HG02973 (cell line): ENCODE results near the gene CLDN19.
"Not testable (repeated sequence)": the region's sequence is repeated elsewhere in the genome, so short reads cannot be mapped to it uniquely, and the experiment has no call there.

ENCODE experiments used
- ATAC-seq: cut with Tn5 transposase; IDR thresholded peaks from one replicate; pipeline ENCODE4 v1.9.1; 2021; ENCODE audit warnings: moderate library complexity; ENCODE audit not compliant: unreplicated experiment

CLDN19 gene

GRCh38 chr1:42714441-42714840, 25.6 kb downstream of the CLDN19 start:
- not testable (repeated sequence) for ATAC-seq

DNA sequence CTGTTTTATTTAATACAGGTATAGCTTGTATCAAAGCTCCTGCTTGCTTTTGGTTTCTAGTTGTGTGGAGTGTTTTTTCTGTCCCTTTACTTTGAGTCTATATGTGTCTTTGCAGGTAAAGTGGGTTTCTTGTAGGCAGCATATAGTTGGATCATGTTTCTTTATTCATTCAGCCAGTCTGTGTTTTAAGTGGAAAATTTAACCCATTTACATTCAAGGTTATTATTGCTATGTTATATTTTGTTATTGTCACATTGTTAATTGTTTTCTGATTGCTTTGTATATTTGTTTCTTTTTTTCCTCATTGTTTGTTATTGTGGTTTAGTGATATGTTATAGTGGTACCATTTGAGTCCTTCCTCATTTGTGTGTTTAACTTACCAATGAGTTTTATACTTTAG, 26.7 kb downstream of the CLDN19 start:
- no peak for ATAC-seq

DNA sequence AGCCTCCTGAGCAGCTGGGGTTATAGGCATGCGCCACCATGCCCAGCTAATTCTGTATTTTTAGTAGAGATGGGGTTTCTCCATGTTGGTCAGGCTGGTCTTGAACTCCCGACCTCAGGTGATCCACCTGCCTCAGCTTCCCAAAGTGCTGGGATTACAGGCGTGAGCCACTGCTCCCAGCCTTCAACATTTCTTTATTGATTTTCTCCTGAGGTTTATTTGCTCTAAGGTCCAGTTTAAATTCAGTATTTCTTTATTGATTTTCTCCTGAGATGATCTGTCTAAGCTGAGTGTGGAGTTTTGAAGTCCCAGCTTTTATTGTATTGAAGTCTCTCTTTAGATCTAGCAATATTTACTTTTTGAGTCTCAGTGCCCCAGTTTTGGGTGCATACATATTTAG, 27.2 kb downstream of the CLDN19 start:
- ATAC-seq = not testable (repeated sequence)

DNA sequence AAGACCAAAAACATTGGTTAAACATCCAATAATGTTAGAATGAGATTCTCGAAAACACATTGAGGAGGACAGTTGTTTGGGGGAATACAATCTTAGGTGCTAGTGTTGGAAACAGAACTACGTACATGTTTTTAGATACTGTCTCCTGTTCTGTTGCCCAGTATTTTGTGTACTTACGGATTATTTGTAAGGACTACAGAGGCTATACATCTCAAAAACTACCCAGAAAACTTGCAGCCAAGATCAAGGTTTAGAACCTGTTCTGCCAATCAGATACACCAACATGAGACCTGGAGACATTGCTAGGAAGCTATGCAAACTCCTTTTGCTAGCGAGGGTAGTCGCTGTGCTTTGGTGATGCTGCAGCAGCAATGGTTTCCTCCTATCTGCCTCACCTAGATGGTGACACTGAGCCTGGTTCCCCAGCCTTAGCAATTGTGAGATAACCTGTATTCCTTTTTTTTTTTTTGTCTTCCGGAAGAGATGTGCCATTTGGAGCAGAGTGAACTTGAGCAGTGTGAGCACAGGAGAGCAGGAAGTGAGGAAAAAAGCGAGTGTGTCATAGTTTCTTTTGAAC, 36.1 kb downstream of the CLDN19 start:
- ATAC-seq = no peak

DNA sequence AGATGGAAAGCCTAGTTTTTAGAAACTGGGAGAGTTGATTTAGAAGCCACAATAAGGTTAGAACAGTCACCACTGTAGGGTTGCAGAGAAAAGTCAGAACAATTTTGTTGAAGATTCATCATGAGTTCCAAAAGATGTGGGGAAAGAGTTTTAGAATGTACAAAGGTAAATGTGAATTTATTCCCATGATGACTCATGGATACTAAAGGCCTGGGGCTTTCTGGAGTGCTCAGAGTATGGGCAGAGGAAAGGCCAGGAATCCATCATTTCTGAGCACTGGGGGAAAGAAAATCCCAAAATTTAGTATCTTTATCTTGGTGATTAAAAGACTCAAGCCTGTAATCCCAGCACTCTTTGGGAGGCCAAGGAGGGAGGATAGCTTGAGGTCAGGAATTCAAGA, 40.0 kb downstream of the CLDN19 start:
- ATAC-seq = no peak

GRCh38 chr1:42698081-42698813, 41.8 kb downstream of the CLDN19 start:
- ATAC-seq = no peak

DNA sequence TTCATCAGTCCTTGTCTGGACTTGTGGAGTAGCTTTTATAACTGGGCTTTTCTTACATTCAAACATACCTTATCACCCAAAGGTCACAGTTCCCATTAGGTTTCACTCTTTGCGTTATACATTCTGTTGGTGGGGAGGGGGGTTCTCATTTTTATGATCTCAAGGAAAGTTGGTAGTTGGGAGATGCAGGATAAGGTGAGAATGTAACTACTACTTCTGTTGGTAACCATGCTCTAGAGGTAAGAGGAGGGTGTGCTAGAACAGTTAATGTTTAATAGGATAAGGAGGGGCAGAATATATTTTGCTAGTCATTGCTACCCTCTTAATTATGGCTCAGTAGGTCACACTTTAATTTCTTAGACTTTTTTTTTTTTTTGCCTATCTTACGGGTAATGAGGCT, 47.1 kb downstream of the CLDN19 start:
- no peak for ATAC-seq

- no peak for ATAC-seq
These were observed 47.6 kb downstream of the CLDN19 start for GRCh38 chr1:42692461-42692860.

- ATAC-seq = no peak
These were observed 48.9 kb downstream of the CLDN19 start for GRCh38 chr1:42691157-42691498.

GRCh38 chr1:42690477-42691156, 49.4 kb downstream of the CLDN19 start:
- no peak for ATAC-seq

DNA sequence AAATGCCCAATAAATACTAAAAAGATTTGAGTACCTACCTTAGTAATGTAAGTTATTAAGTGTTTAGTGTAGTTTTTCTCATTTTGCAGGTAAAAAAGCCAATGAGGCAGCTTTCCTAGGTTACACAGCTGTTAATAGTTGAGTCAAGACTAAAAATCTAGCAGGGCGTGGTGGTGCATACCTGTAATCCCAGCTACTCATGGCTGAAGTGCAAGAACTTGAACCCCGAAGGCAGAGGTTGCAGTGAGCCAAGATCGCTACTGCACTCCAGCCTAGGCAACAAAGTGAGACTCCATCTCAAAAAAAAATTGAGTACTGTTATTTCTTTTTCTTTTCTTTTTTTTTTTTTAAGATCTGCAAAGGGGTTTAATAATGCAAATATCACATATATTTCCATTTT, 50.1 kb downstream of the CLDN19 start:
- ATAC-seq = no peak

DNA sequence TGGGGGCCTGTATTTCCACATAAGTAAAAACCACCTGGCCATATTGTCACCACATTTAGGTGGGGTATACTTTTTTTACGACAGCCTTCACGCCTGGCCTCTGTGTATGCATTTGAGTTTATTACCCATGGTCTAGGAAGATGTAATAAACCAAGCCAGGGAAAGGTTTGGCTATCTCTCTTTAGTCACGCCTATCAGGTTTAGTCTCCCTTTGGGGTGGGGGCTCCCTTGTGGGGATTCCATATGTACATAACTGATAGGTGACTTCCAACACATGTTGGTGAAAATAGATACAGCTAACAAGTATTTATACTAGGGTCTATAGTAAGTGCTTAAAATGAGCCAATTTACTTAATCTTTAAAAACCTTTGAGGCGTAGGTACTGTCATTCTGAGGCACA, 53.6 kb downstream of the CLDN19 start:
- no peak for ATAC-seq

- no peak for ATAC-seq
These were observed 55.9 kb downstream of the CLDN19 start for GRCh38 chr1:42684139-42684538.
